PC-9 (cell line): ENCODE data around the gene BANP.

Source experiments
- CTCF ChIP-seq: fragments of 200-600 bp; sonication (generic); conservative IDR thresholded peaks from 2 replicates; pipeline ENCODE4 v1.6.1; 2017; ENCODE audit warnings: mixed run types, antibody characterized with exemption, mild to moderate bottlenecking, moderate library complexity
- EZH2 ChIP-seq: fragments of 200-600 bp; sonication (generic); IDR thresholded peaks from 2 replicates; pipeline ENCODE4 v1.8.0; 2017; ENCODE audit warnings: antibody characterized with exemption, low read depth

- no peak for TF ChIP-seq CTCF
- TF ChIP-seq EZH2, result no peak
Observed at GRCh38 chr16:87996962-87997880, 46.0 kb downstream of the BANP start.
